Peyer's patch (tissue), 4 donors: ENCODE measurements around the gene GNG13.

Source experiments
- CTCF ChIP-seq, 6 experiments: fragments of 450-650 bp in 4 of 6; fragments of 200-600 bp in 2 of 6; sonication (generic) in 1 of 6; IDR thresholded peaks; one replicate each; pipeline ENCODE4 v1.5.1; 2017 to 2019; ENCODE audit warnings: antibody characterized with exemption in 6 of 6, mild to moderate bottlenecking in 3 of 6, moderate library complexity in 1 of 6
- POLR2A ChIP-seq, 2 donors: fragments of 450-650 bp; IDR thresholded peaks; one replicate each; pipeline ENCODE4 v1.5.1; 2017; ENCODE audit warnings: antibody characterized with exemption in 2 of 2, mild to moderate bottlenecking in 2 of 2, moderate library complexity in 2 of 2

GRCh38 chr16:842061-842476 lies 41.5 kb upstream of the GNG13 start:
- TF ChIP-seq CTCF (IDR thresholded peaks at IDR 0.05) (no peak), POLR2A (IDR thresholded peaks at IDR 0.05) (no peak)
